HCT116 (cell line): Measurements from ENCODE around the gene TNFRSF25.

Experiments used
- CBX3 ChIP-seq: IDR thresholded peaks from 2 replicates; pipeline ENCODE4 v1.6.1; 2012; ENCODE audit warnings: low read depth
- EZH2 ChIP-seq: fragments of 200-600 bp; sonication (generic); IDR thresholded peaks from 2 replicates; pipeline ENCODE4 v1.6.1; 2017; ENCODE audit warnings: antibody characterized with exemption, mixed run types
- EZH2phosphoT487 ChIP-seq: fragments of 200-600 bp; IDR thresholded peaks from 2 replicates; pipeline ENCODE4 v1.6.1; 2018; ENCODE audit warnings: antibody characterized with exemption, borderline replicate concordance
- FOSL1 ChIP-seq: IDR thresholded peaks from 2 replicates; pipeline ENCODE4 v1.6.1; 2012; ENCODE audit warnings: low read depth
- JUND ChIP-seq: IDR thresholded peaks from 2 replicates; pipeline ENCODE4 v1.6.1; 2012
- POLR2A ChIP-seq: IDR thresholded peaks from 2 replicates; pipeline ENCODE4 v1.7.0; 2011; ENCODE audit warnings: borderline replicate concordance; ENCODE audit not compliant: insufficient read depth, insufficient read length; ENCODE audit errors: extremely low read depth
- POLR2AphosphoS5 ChIP-seq: IDR thresholded peaks from 2 replicates; pipeline ENCODE4 v1.6.1; 2011; ENCODE audit warnings: mild to moderate bottlenecking, low read depth, low read length, moderate library complexity
- RAD21 ChIP-seq: IDR thresholded peaks from 2 replicates; pipeline ENCODE4 v1.6.1; 2012; ENCODE audit warnings: low read depth, mild to moderate bottlenecking
- SIN3A ChIP-seq: IDR thresholded peaks from 2 replicates; pipeline ENCODE4 v1.6.1; 2012; ENCODE audit warnings: low read depth
- SRF ChIP-seq: IDR thresholded peaks from 2 replicates; pipeline ENCODE4 v1.6.1; 2012; ENCODE audit warnings: low read depth
- ZBTB33 ChIP-seq: IDR thresholded peaks from 2 replicates; pipeline ENCODE4 v1.6.1; 2011; ENCODE audit warnings: mild to moderate bottlenecking, low read length, moderate library complexity; ENCODE audit not compliant: insufficient replicate concordance; ENCODE audit errors: extremely low read depth
- ZNF274 ChIP-seq: fragments of 200-500 bp; sonication (Bioruptor generic); IDR thresholded peaks from 2 replicates; pipeline ENCODE4 v1.6.1; 2014; ENCODE audit warnings: mild to moderate bottlenecking, low read depth, low read length, inconsistent platforms
- TF ChIP-seq, protein P1 (sequence below), 3 experiments: fragments of 200-600 bp in 1 of 3; sonication (generic) in 1 of 3; IDR thresholded peaks in 2 of 3; conservative IDR thresholded peaks in 1 of 3; 2 replicates each; pipeline ENCODE4 v1.5.1; 2012 to 2017; ENCODE audit warnings: low read depth in 2 of 3, low read length in 2 of 3, antibody characterized with exemption in 1 of 3, borderline replicate concordance in 1 of 3, control low read depth in 1 of 3, mild to moderate bottlenecking in 1 of 3, mixed read lengths in 1 of 3, mixed run types in 1 of 3, moderate library complexity in 1 of 3; ENCODE audit not compliant: insufficient read depth in 1 of 3
- TF ChIP-seq, protein P2 (sequence below): IDR thresholded peaks from 2 replicates; pipeline ENCODE4 v1.6.1; 2012; ENCODE audit warnings: low read depth

DNA sequence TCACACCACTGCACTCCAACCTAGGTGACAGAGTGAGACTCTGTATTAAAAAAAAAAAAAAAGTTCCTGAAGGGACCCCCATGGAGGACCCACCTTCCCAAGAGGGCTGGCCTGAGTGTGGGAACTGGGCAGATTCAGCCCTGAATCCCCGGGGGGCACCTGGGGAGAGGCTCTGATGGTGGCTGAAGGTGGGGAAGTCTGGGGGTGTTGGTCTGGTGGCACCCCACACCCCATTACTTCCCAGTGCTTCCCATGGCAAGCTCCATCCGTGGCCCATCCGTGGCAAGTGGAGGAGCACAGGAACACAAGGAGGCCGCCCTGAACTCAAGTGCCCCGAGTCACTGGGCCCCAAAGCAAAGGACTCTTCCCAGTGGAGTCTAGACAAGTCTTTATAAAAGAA lies 778 bp upstream of the TNFRSF25 start:
- TF ChIP-seq EZH2phosphoT487 (no peak), POLR2AphosphoS5 (no peak), SRF (no peak), SIN3A (no peak), JUND (no peak), EZH2 (no peak), POLR2A (no peak), CBX3 (no peak), ZBTB33 (no peak), ZNF274 (no peak), FOSL1 (no peak), RAD21 (no peak)
- TF ChIP-seq, protein P1, sequence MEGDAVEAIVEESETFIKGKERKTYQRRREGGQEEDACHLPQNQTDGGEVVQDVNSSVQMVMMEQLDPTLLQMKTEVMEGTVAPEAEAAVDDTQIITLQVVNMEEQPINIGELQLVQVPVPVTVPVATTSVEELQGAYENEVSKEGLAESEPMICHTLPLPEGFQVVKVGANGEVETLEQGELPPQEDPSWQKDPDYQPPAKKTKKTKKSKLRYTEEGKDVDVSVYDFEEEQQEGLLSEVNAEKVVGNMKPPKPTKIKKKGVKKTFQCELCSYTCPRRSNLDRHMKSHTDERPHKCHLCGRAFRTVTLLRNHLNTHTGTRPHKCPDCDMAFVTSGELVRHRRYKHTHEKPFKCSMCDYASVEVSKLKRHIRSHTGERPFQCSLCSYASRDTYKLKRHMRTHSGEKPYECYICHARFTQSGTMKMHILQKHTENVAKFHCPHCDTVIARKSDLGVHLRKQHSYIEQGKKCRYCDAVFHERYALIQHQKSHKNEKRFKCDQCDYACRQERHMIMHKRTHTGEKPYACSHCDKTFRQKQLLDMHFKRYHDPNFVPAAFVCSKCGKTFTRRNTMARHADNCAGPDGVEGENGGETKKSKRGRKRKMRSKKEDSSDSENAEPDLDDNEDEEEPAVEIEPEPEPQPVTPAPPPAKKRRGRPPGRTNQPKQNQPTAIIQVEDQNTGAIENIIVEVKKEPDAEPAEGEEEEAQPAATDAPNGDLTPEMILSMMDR (IDR thresholded peaks at IDR 0.05 in 2 of 3, conservative IDR thresholded peaks at IDR 0.05 in 1 of 3; ENCODE audit: borderline replicate concordance in 1 of 3, insufficient read depth in 1 of 3, low read depth in 2 of 3, low read length in 2 of 3), result no peak
- TF ChIP-seq, protein P2, sequence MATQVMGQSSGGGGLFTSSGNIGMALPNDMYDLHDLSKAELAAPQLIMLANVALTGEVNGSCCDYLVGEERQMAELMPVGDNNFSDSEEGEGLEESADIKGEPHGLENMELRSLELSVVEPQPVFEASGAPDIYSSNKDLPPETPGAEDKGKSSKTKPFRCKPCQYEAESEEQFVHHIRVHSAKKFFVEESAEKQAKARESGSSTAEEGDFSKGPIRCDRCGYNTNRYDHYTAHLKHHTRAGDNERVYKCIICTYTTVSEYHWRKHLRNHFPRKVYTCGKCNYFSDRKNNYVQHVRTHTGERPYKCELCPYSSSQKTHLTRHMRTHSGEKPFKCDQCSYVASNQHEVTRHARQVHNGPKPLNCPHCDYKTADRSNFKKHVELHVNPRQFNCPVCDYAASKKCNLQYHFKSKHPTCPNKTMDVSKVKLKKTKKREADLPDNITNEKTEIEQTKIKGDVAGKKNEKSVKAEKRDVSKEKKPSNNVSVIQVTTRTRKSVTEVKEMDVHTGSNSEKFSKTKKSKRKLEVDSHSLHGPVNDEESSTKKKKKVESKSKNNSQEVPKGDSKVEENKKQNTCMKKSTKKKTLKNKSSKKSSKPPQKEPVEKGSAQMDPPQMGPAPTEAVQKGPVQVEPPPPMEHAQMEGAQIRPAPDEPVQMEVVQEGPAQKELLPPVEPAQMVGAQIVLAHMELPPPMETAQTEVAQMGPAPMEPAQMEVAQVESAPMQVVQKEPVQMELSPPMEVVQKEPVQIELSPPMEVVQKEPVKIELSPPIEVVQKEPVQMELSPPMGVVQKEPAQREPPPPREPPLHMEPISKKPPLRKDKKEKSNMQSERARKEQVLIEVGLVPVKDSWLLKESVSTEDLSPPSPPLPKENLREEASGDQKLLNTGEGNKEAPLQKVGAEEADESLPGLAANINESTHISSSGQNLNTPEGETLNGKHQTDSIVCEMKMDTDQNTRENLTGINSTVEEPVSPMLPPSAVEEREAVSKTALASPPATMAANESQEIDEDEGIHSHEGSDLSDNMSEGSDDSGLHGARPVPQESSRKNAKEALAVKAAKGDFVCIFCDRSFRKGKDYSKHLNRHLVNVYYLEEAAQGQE, result no peak
